GM12878 (cell line): Measurements from ENCODE around the gene FAM53B.

Experiments
- CTCF ChIP-seq, 3 experiments: IDR thresholded peaks in 2 of 3; conservative IDR thresholded peaks in 1 of 3; 2 replicates each; pipeline ENCODE4 v1.5.1; 2011; ENCODE audit warnings: low read depth in 3 of 3, low read length in 3 of 3, mild to moderate bottlenecking in 3 of 3, control low read depth in 2 of 3, moderate library complexity in 2 of 3, inconsistent platforms in 1 of 3, mixed read lengths in 1 of 3; ENCODE audit not compliant: control insufficient read depth in 2 of 3, insufficient read depth in 1 of 3; ENCODE audit errors: extremely low read depth in 1 of 3
- NR2C2 ChIP-seq: IDR thresholded peaks from 2 replicates; pipeline ENCODE4 v1.6.1; 2011; ENCODE audit warnings: borderline replicate concordance, low read depth; ENCODE audit not compliant: control insufficient read depth, insufficient read length
- POLR2A ChIP-seq: IDR thresholded peaks from 2 replicates; pipeline ENCODE4 v1.6.1; 2011; ENCODE audit warnings: low read depth, mild to moderate bottlenecking, low read length
- SUZ12 ChIP-seq: fragments of 200-600 bp; sonication (generic); IDR thresholded peaks from one replicate; pipeline ENCODE4 v1.6.1; 2018; ENCODE audit warnings: antibody characterized with exemption, mild to moderate bottlenecking; ENCODE audit not compliant: unreplicated experiment
- TCF7 ChIP-seq: IDR thresholded peaks from 2 replicates; pipeline ENCODE4 v1.6.1; 2014; ENCODE audit warnings: antibody characterized with exemption, borderline replicate concordance
- USF2 ChIP-seq: IDR thresholded peaks from 2 replicates; pipeline ENCODE4 v1.6.1; 2011; ENCODE audit warnings: low read depth, low read length, improper control_type of control experiment, borderline replicate concordance

- TF ChIP-seq SUZ12 (no peak), POLR2A (peak; percentile 20; the same call in 1 of the 2 replicates), CTCF (IDR thresholded peaks at IDR 0.05 in 2 of 3, conservative IDR thresholded peaks at IDR 0.05 in 1 of 3; ENCODE audit: control insufficient read depth in 2 of 3, extremely low read depth in 1 of 3, insufficient read depth in 1 of 3, low read depth in 3 of 3, low read length in 3 of 3) (no peak), USF2 (no peak), TCF7 (no peak), NR2C2 (no peak)
Observed at GRCh38 chr10:124693801-124694416, 50.3 kb downstream of the FAM53B start.
